Stomach (tissue), 9 donors: ENCODE data around the gene OSBPL1A. TPM values are rescaled to one million over a fixed set of nuclear protein-coding genes. Genes with fewer than 3 reads are reported as not detected.

ENCODE experiments used
- DNase-seq, 2 donors: peaks; one replicate each; pipeline versions ENCODE4 v3.0.0 to v3.0.0-alpha.2; 2013 to 2019
- H3K27ac ChIP-seq, 5 donors: fragments of 200-600 bp in 4 of 5; sonication (generic) in 4 of 5; one replicate each; pipeline ENCODE4 v1.5.1; 2013 to 2019; ENCODE audit warnings: mild to moderate bottlenecking in 1 of 5, moderate library complexity in 1 of 5
- H3K27me3 ChIP-seq, 3 donors: fragments of 200-600 bp; sonication (generic); one replicate each; pipeline ENCODE4 v1.5.1; 2017 to 2019; ENCODE audit warnings: mixed run types in 1 of 3
- H3K36me3 ChIP-seq, 4 donors: fragments of 200-600 bp; sonication (generic); 1 replicate in 3 of 4; 2 replicates in 1 of 4; pipeline ENCODE4 v1.5.1; 2016 to 2019
- H3K4me1 ChIP-seq, 4 donors: fragments of 200-600 bp; sonication (generic); one replicate each; pipeline ENCODE4 v1.5.1; 2016 to 2019
- H3K4me3 ChIP-seq, 4 donors: fragments of 200-600 bp; sonication (generic) in 3 of 4; one replicate each; pipeline ENCODE4 v1.5.1; 2016 to 2019; ENCODE audit warnings: mild to moderate bottlenecking in 1 of 4
- H3K9me3 ChIP-seq, 4 donors: fragments of 200-600 bp; sonication (generic); one replicate each; pipeline ENCODE4 v1.5.1; 2016 to 2019
- EP300 ChIP-seq: sonication (generic); formaldehyde crosslinking; IDR thresholded peaks from one replicate; pipeline ENCODE4 v1.6.1; 2017; ENCODE audit warnings: antibody characterized with exemption
- POLR2A ChIP-seq, 4 donors: fragments of 450-650 bp; IDR thresholded peaks; one replicate each; pipeline ENCODE4 v1.6.1; 2016; ENCODE audit warnings: antibody characterized with exemption in 4 of 4, control low read depth in 2 of 4, mild to moderate bottlenecking in 1 of 4, moderate library complexity in 1 of 4
- POLR2AphosphoS5 ChIP-seq, 3 donors: sonication (generic); formaldehyde crosslinking; IDR thresholded peaks; one replicate each; pipeline ENCODE4 v1.6.1; 2016; ENCODE audit warnings: antibody characterized with exemption in 3 of 3
- WGBS, 5 donors: extraction: QIAGEN DNeasy Blood & Tissue Kit in 3 of 5; methylation state at CpG; one replicate each; pipeline versions ENCODE4 v1.1.5 to v1.1.7; 2013 to 2018; 5-methylcytosine and 5-hydroxymethylcytosine counted together
- intact Hi-C: fragments of 100-400 bp; cut with DNase I; formaldehyde crosslinking; loops from one replicate; pipeline ENCODE4 v1.15.1; 2023; ENCODE audit warnings: low total_unique reads
- polyA plus RNA-seq, 3 donors: library from polyadenylated mRNA; stranded (reverse); fragments of 200-250 nt; gene quantifications; one replicate each; pipeline ENCODE4 v1.2.3, GENCODE V29; 2013
- total RNA-seq, 5 donors: library from RNA; depleted of rRNA; stranded (reverse); fragments of >200 nt; gene quantifications; one replicate each; pipeline versions ENCODE4 v1.1.0 to v1.2.3, GENCODE V29; 2014 to 2016
- TF ChIP-seq, protein P1 (sequence below), 7 experiments: fragments of 450-650 bp in 4 of 7; fragments of 200-600 bp in 3 of 7; sonication (generic) in 3 of 7; IDR thresholded peaks; one replicate each; pipeline ENCODE4 v1.5.1; 2016 to 2019; ENCODE audit warnings: antibody characterized with exemption in 7 of 7, control low read depth in 2 of 7, mild to moderate bottlenecking in 1 of 7
- donor health status: healthy with polysubstance abuse.
- donor health status: Bipolar disorder and iron deficiency.
- donor health status: healthy.

Gene OSBPL1A
- total and polyA plus RNA-seq, 8 donors: 13.6 to 129 (median 38.8) TPM

DNA sequence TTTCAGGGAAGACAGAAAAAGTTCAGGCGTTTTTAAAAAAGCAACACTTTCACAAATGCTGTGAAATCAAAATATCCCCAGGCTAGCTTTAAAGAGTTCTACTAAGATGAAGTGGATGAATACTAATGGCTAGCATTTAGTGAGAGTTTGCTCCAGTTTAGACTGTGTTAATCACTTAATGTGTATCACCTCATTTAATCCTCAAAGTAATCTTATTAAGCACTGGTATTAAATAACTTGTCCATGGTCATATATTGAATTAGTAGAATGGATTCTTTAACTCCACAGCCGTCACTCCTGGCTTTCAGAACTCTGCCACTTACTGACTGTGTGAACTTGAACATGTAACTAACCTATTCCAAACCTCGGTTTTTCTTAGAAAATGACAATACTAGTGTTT, 192.7 kb downstream of the OSBPL1A start:
- Histone ChIP-seq H3K4me1 (peaks cover 0 to 21% (median 4%) of the 10 kb centered on the region in 4 donors), H3K4me3 (no peak overlapping the region), H3K36me3 (no peaks in the 10 kb centered on the region), H3K9me3 (no peaks in the 10 kb centered on the region), H3K27ac (no peak overlapping the region), H3K27me3 (no peaks in the 10 kb centered on the region)
- TF ChIP-seq EP300 (no peak), POLR2AphosphoS5 (IDR thresholded peaks at IDR 0.05) (no peak), POLR2A (IDR thresholded peaks at IDR 0.05) (no peak)
- TF ChIP-seq, protein P1, sequence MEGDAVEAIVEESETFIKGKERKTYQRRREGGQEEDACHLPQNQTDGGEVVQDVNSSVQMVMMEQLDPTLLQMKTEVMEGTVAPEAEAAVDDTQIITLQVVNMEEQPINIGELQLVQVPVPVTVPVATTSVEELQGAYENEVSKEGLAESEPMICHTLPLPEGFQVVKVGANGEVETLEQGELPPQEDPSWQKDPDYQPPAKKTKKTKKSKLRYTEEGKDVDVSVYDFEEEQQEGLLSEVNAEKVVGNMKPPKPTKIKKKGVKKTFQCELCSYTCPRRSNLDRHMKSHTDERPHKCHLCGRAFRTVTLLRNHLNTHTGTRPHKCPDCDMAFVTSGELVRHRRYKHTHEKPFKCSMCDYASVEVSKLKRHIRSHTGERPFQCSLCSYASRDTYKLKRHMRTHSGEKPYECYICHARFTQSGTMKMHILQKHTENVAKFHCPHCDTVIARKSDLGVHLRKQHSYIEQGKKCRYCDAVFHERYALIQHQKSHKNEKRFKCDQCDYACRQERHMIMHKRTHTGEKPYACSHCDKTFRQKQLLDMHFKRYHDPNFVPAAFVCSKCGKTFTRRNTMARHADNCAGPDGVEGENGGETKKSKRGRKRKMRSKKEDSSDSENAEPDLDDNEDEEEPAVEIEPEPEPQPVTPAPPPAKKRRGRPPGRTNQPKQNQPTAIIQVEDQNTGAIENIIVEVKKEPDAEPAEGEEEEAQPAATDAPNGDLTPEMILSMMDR (IDR thresholded peaks at IDR 0.05): no peak
- intact Hi-C loops: no loop called here
- DNase-seq: no peak
- 86 to 96% (median 93%) methylated on average over 3 of the region's 3 CpGs for WGBS, 5 donors

DNA sequence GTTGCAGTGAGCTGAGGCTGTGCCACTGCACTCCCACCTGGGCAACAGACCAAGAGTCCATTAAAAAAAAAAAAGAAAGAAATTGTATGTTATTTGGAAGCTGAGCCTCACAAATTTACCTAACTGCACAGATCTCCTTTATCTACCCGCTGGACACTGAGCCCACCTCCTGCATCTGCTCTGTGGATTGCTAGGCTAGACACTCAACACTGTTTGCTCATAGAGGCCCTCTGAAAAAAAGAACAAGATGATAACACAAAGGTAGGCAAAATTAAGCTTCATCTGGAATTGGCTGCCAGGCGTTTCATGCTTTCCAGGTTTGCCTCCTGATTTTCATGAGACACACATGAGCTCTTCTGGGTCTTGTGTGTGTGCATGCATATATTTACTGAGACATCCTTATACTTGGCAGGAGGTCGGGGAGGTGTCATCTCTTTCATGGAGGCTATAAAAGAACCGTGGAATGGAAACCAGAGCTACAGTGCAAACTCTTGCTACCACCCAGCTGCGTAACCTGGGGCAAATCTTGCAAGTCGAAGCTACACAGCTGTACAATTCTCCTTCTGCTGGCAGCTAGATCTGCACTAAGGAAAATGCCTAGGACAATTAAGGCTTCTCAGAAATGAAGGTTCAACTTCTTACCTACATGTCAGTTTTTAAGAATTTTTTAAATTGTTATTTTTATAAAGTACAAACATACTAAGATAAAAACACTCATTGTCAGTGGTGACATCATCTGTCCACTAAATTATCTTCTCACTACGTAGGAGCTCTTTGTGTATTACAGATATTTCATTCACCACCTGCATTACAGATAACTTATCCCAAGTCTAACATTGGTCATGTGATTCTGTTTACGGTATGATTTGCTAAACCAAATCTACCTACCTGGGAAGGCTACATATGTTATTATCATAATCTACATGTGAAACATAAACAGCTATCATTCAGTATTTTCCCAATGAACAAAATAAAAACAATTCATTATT, 195.6 kb downstream of the OSBPL1A start:
- Histone ChIP-seq H3K9me3 (no peaks in the 10 kb centered on the region), H3K36me3 (no peaks in the 10 kb centered on the region), H3K27me3 (no peaks in the 10 kb centered on the region), H3K4me1 (peaks cover 0 to 31% (median 4%) of the 10 kb centered on the region in 4 donors), H3K4me3 (no peak overlapping the region), H3K27ac (no peak overlapping the region)
- 59 to 75% (median 67%) methylated on average over 8 of the region's 8 CpGs for WGBS, 5 donors
- intact Hi-C loops: no loop called here
- TF ChIP-seq, protein P1 (IDR thresholded peaks at IDR 0.05): no peak
- no peak for TF ChIP-seq POLR2A (IDR thresholded peaks at IDR 0.05)
- no peak for DNase-seq

DNA sequence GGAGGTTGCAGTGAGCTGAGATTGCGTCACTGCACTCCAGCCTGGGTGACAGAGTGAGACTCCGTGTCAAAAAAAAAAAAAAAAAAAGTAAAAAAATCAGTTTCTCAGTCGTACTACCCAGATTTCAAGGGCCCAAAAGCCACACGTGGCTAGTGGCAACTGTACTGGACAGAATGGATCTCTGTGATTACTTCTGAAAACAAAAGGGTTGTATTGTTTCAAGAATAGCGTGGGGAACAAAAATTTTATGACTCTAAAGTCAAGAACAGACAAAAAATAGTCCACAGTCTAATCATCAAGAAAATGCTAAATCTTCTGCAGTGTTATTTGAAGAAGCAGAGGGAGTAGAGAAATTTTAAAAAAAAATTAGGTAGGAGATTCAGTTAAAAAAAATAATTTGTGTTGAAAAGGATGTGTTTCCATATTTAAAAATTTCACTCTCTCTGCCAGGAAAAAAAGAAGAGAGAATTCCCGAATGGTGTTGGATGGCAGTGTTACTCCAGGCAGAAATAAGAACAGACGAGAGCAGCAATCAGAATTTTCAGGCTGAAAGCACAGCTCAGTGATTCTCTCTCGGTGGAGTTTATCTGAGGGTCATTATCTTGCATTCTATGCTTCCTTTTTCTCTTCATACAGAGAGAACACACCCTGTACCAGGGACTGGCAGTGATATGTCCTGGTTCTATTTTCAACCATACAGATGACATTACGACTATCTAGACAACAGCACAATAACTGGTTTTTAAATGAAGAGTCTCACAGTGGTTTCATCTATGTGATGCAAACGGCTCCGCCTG, 196.9 kb downstream of the OSBPL1A start:
- 61 to 86% (median 85%) methylated on average over 11 of the region's 11 CpGs for WGBS, 5 donors
- no peaks in the 10 kb centered on the region for H3K9me3 ChIP-seq
- intact Hi-C loops: no loop called here
- no peak for DNase-seq
- peaks cover 0 to 31% (median 4%) of the 10 kb centered on the region in 4 donors for H3K4me1 ChIP-seq
- no peaks in the 10 kb centered on the region for H3K36me3 ChIP-seq
- no peak overlapping the region for H3K27ac ChIP-seq
- TF ChIP-seq, protein P1 (IDR thresholded peaks at IDR 0.05): no peak
- no peak for TF ChIP-seq EP300
- TF ChIP-seq POLR2A (IDR thresholded peaks at IDR 0.05): no peak
- no peak for TF ChIP-seq POLR2AphosphoS5 (IDR thresholded peaks at IDR 0.05)
- no peaks in the 10 kb centered on the region for H3K27me3 ChIP-seq
- no peak overlapping the region for H3K4me3 ChIP-seq

- Histone ChIP-seq H3K36me3 (peaks cover 0 to 12% (median 6%) of the 10 kb centered on the region in 4 donors), H3K27me3 (no peaks in the 10 kb centered on the region), H3K9me3 (no peaks in the 10 kb centered on the region), H3K4me3 (no peak overlapping the region), H3K27ac (no peak overlapping the region), H3K4me1 (peaks cover 0 to 31% (median 4%) of the 10 kb centered on the region in 4 donors)
- 77 to 90% (median 86%) methylated on average over 5 of the region's 5 CpGs for WGBS, 5 donors
- no peak for TF ChIP-seq POLR2A (IDR thresholded peaks at IDR 0.05)
- TF ChIP-seq, protein P1 (IDR thresholded peaks at IDR 0.05): no peak
- no peak for TF ChIP-seq POLR2AphosphoS5 (IDR thresholded peaks at IDR 0.05)
- TF ChIP-seq EP300: no peak
- intact Hi-C loops: no loop called here
- DNase-seq: no peak
Observed at GRCh38 chr18:24199372-24199962, 198.2 kb downstream of the OSBPL1A start.
